Vagina (tissue), 2 donors: Measurements from ENCODE around the gene LRRTM3.

Experiments
- POLR2A ChIP-seq, 2 donors: fragments of 450-650 bp; IDR thresholded peaks; one replicate each; pipeline ENCODE4 v1.6.1; 2017; ENCODE audit warnings: antibody characterized with exemption in 2 of 2, mild to moderate bottlenecking in 2 of 2, moderate library complexity in 2 of 2
- POLR2AphosphoS5 ChIP-seq, 2 donors: sonication (generic); formaldehyde crosslinking; IDR thresholded peaks; one replicate each; pipeline ENCODE4 v1.9.0; 2017; ENCODE audit warnings: antibody characterized with exemption in 2 of 2, mild to moderate bottlenecking in 2 of 2, low read depth in 1 of 2; ENCODE audit not compliant: insufficient read depth in 1 of 2
- TF ChIP-seq, protein P1 (sequence below), 3 experiments: fragments of 450-650 bp in 2 of 3; fragments of 200-600 bp in 1 of 3; sonication (generic) in 1 of 3; IDR thresholded peaks; one replicate each; pipeline ENCODE4 v1.5.1; 2017 to 2019; ENCODE audit warnings: antibody characterized with exemption in 3 of 3, mild to moderate bottlenecking in 2 of 3, moderate library complexity in 2 of 3

- TF ChIP-seq, protein P1, sequence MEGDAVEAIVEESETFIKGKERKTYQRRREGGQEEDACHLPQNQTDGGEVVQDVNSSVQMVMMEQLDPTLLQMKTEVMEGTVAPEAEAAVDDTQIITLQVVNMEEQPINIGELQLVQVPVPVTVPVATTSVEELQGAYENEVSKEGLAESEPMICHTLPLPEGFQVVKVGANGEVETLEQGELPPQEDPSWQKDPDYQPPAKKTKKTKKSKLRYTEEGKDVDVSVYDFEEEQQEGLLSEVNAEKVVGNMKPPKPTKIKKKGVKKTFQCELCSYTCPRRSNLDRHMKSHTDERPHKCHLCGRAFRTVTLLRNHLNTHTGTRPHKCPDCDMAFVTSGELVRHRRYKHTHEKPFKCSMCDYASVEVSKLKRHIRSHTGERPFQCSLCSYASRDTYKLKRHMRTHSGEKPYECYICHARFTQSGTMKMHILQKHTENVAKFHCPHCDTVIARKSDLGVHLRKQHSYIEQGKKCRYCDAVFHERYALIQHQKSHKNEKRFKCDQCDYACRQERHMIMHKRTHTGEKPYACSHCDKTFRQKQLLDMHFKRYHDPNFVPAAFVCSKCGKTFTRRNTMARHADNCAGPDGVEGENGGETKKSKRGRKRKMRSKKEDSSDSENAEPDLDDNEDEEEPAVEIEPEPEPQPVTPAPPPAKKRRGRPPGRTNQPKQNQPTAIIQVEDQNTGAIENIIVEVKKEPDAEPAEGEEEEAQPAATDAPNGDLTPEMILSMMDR (IDR thresholded peaks at IDR 0.05), result no peak
- TF ChIP-seq POLR2A (IDR thresholded peaks at IDR 0.05) (no peak), POLR2AphosphoS5 (IDR thresholded peaks at IDR 0.05; ENCODE audit: insufficient read depth in 1 of 2, low read depth in 1 of 2) (no peak)
Observed at GRCh38 chr10:66931949-66932343, 6.1 kb downstream of the LRRTM3 start.
